ENCODE data around the gene ACSF2. TPM values are rescaled to one million over a fixed set of nuclear protein-coding genes. Genes with fewer than 3 reads are reported as not detected.

The ACSF2 gene
- total and polyA plus RNA-seq, 2 donors from 2014 or later = 44.4 to 404 TPM

DNA sequence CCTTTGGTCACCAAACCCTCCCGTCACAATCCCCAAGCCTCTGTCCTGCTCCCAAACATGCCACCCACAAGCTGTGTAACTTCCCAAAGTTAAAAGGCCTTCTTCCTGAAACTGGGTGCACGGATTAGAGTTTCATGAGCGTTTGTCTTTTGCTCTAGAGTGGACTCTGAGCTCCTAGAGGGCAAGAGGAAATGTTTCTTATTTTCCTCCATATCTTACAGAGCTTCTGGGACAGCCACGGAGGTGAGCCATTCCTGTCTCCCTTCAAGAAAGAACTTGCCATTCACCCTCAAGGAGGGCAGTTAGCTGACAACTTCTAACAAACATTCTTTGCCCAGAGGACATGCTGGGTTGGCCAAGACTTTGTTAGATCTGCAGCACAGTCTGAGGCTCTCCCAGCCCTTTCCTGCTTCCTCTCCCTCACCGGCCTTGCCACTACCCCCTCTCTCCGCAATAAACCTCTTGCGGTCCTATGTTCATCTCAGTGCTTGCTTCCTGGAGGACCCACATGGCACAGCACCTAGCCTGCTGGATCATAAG lies 79.6 kb downstream of the ACSF2 start:
- Histone ChIP-seq H3K9ac (ENCODE audit: low read length in 3 of 3) (no peak overlapping the region), H3K4me1 (ENCODE audit: control insufficient read depth in 2 of 3, insufficient read depth in 2 of 3, low read depth in 1 of 3, low read length in 3 of 3) (peaks cover 0 to 6% (median 0%) of the 10 kb centered on the region in 3 donors), H3K9me3 (ENCODE audit: control insufficient read depth in 2 of 3, insufficient read depth in 1 of 3, low read length in 3 of 3) (no peaks in the 10 kb centered on the region), H3K36me3 (ENCODE audit: control insufficient read depth in 2 of 3, insufficient read depth in 3 of 3, low read length in 3 of 3) (no peaks in the 10 kb centered on the region), H3K27me3 (ENCODE audit: control insufficient read depth, insufficient read depth, low read length) (no peaks in the 10 kb centered on the region), H3K27ac (ENCODE audit: low read depth in 2 of 2, low read length in 2 of 2) (no peak overlapping the region), H3K4me3 (ENCODE audit: low read length in 3 of 3) (no peak overlapping the region)
- TF ChIP-seq, protein P1, sequence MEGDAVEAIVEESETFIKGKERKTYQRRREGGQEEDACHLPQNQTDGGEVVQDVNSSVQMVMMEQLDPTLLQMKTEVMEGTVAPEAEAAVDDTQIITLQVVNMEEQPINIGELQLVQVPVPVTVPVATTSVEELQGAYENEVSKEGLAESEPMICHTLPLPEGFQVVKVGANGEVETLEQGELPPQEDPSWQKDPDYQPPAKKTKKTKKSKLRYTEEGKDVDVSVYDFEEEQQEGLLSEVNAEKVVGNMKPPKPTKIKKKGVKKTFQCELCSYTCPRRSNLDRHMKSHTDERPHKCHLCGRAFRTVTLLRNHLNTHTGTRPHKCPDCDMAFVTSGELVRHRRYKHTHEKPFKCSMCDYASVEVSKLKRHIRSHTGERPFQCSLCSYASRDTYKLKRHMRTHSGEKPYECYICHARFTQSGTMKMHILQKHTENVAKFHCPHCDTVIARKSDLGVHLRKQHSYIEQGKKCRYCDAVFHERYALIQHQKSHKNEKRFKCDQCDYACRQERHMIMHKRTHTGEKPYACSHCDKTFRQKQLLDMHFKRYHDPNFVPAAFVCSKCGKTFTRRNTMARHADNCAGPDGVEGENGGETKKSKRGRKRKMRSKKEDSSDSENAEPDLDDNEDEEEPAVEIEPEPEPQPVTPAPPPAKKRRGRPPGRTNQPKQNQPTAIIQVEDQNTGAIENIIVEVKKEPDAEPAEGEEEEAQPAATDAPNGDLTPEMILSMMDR (IDR thresholded peaks at IDR 0.05; ENCODE audit: borderline replicate concordance, extremely low read depth, insufficient read depth) = no peak
- peak in 1 of 5 donors; percentile 7 for DNase-seq
- no peak for FAIRE-seq
- intact Hi-C loops (cut with DNase I) = no loop called here

DNA sequence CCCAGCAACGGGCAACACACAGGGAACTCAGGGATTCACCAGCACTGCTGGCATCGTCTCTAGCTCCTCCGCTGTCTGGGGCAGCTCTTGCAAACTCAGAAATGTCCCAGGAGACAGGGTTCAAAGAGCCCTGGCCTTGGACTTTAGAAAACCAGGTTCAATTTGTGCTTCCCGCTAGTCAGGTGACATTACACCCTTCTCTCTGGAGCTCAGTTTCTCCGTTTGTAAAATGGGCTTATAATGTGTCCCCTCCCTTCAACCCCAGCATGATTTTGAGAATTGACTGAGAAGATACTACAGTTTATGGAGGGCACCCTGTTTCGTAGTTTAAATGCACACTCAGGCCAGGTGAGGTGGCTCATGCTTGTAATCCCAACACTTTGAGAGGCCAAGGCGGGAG lies 80.3 kb downstream of the ACSF2 start:
- intact Hi-C loops (cut with DNase I) = no loop called here
- TF ChIP-seq, protein P1 (IDR thresholded peaks at IDR 0.05; ENCODE audit: borderline replicate concordance, extremely low read depth, insufficient read depth) = no peak
- no peak overlapping the region for H3K4me3 ChIP-seq (ENCODE audit: low read length in 3 of 3)
- H3K36me3 ChIP-seq (ENCODE audit: control insufficient read depth in 2 of 3, insufficient read depth in 3 of 3, low read length in 3 of 3) = no peaks in the 10 kb centered on the region
- H3K27me3 ChIP-seq (ENCODE audit: control insufficient read depth, insufficient read depth, low read length) = no peaks in the 10 kb centered on the region
- H3K9me3 ChIP-seq (ENCODE audit: control insufficient read depth in 2 of 3, insufficient read depth in 1 of 3, low read length in 3 of 3) = no peaks in the 10 kb centered on the region
- DNase-seq (peak in 1 of 5 donors; percentile 12), FAIRE-seq (no peak)
- peaks cover 0 to 6% (median 0%) of the 10 kb centered on the region in 3 donors for H3K4me1 ChIP-seq (ENCODE audit: control insufficient read depth in 2 of 3, insufficient read depth in 2 of 3, low read depth in 1 of 3, low read length in 3 of 3)
- no peak overlapping the region for H3K27ac ChIP-seq (ENCODE audit: low read depth in 2 of 2, low read length in 2 of 2)
- H3K9ac ChIP-seq (ENCODE audit: low read length in 3 of 3) = no peak overlapping the region

DNA sequence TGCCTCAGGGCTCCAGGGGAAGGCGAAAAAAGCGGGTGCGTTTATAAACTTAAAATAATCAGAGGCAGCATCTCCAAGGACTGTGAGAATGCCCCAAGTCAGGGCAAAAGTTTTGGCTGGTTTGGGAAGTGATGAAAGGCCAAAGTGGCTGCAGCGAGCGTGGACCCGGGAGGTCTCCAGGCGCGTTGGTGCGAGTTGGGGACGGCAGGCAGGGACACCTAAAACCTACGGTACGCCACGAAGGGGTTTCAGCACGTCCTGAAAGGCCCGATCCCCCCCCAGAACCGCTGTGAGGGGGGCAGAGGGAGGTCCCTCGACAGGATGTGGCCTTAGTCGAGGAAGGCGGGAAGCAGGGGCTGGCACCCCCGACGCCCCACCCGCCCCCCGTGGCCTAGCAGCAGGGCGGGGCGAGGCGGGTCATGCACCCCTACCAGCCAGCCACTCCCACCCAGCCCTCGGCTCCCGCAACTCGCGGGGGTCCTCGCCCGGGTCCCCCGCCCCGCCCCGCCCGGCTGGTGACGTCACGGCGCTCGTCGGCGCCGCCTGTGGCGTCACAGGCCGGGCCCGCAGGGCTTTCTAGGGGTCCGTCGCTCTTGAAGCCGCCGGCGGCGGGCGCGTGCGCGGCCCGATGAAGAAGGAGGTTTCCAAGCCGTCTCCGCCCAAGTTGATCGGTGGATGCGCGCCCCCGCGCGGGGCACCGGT lies 82.0 kb downstream of the ACSF2 start, which contains the start of gene MYCBPAP:
TSS of gene MYCBPAP (plus strand) at position 569 of the 702 bp plus-strand sequence. CDS start 236 bp downstream, outside the sequence.
- no peaks in the 10 kb centered on the region for H3K27me3 ChIP-seq (ENCODE audit: control insufficient read depth, insufficient read depth, low read length)
- peak within 1 kb of the TSS in 2 of 3 donors; percentile 54 to 72 for H3K9ac ChIP-seq (ENCODE audit: low read length in 3 of 3)
- H3K4me3 ChIP-seq (ENCODE audit: low read length in 3 of 3) = peak within 1 kb of the TSS; percentile 12 to 67 (median 61)
- intact Hi-C loops (cut with DNase I) = no loop called here
- no peak for FAIRE-seq
- peak within 1 kb of the TSS; percentile 52 to 71 for H3K27ac ChIP-seq (ENCODE audit: low read depth in 2 of 2, low read length in 2 of 2)
- no peaks in the 10 kb centered on the region for H3K9me3 ChIP-seq (ENCODE audit: control insufficient read depth in 2 of 3, insufficient read depth in 1 of 3, low read length in 3 of 3)
- peak; percentile 85 to 96 (median 90) for DNase-seq
- TF ChIP-seq, protein P1 (IDR thresholded peaks at IDR 0.05; ENCODE audit: borderline replicate concordance, extremely low read depth, insufficient read depth) = peak; percentile 31
- H3K4me1 ChIP-seq (ENCODE audit: control insufficient read depth in 2 of 3, insufficient read depth in 2 of 3, low read depth in 1 of 3, low read length in 3 of 3) = peaks cover 0 to 6% (median 0%) of the 10 kb centered on the region in 3 donors
- H3K36me3 ChIP-seq (ENCODE audit: control insufficient read depth in 2 of 3, insufficient read depth in 3 of 3, low read length in 3 of 3) = no peaks in the 10 kb centered on the region

Measured in kidney (tissue), 14 donors.